PC-3 (cell line): ENCODE data around the gene GRAMD2A.

Experiments used
- EZH2 ChIP-seq: fragments of 300-600 bp; sonication (generic); IDR thresholded peaks from one replicate; pipeline ENCODE4 v1.6.1; 2017; ENCODE audit warnings: antibody characterized with exemption, mild to moderate bottlenecking, low read length; ENCODE audit not compliant: unreplicated experiment
- TF ChIP-seq, protein P1 (sequence below): fragments of 300-600 bp; sonication (generic); conservative IDR thresholded peaks from 2 replicates; pipeline ENCODE4 v1.5.1; 2017; ENCODE audit warnings: antibody characterized with exemption, low read depth, mild to moderate bottlenecking, low read length

DNA sequence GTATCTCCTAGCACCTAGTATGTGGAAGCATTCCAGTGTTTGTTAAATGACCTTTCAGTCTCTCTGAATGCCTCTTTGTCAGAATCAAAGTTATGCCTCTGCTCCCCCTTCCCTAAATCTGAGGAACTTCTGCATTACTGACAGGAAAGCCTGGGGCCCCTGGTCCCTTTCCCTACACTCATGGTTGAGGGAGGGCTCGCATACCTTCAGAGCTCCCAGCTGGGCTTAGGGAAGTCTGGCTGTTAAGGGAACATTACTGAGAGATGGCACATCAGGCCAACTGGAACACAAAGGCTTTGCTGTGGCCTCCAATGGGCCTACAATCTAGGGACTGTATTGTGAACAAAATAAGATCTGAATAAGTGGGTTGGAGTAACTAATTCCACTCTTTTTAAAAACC lies 23.1 kb upstream of the GRAMD2A start:
- TF ChIP-seq, protein P1, sequence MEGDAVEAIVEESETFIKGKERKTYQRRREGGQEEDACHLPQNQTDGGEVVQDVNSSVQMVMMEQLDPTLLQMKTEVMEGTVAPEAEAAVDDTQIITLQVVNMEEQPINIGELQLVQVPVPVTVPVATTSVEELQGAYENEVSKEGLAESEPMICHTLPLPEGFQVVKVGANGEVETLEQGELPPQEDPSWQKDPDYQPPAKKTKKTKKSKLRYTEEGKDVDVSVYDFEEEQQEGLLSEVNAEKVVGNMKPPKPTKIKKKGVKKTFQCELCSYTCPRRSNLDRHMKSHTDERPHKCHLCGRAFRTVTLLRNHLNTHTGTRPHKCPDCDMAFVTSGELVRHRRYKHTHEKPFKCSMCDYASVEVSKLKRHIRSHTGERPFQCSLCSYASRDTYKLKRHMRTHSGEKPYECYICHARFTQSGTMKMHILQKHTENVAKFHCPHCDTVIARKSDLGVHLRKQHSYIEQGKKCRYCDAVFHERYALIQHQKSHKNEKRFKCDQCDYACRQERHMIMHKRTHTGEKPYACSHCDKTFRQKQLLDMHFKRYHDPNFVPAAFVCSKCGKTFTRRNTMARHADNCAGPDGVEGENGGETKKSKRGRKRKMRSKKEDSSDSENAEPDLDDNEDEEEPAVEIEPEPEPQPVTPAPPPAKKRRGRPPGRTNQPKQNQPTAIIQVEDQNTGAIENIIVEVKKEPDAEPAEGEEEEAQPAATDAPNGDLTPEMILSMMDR = no peak
- TF ChIP-seq EZH2 = no peak
